ENCODE measurements around the gene CABLES2.

Gene CABLES2

GRCh38 chr20:62409086-62409853, 2.2 kb upstream of the CABLES2 start:
- no peak for TF ChIP-seq YY1 (IDR thresholded peaks at IDR 0.05; ENCODE audit: low read depth)
- TF ChIP-seq TAF1 (IDR thresholded peaks at IDR 0.05; ENCODE audit: low read depth) = no peak
- no peak for TF ChIP-seq ZBTB7A (IDR thresholded peaks at IDR 0.05; ENCODE audit: low read depth)
- TF ChIP-seq EGR1 (IDR thresholded peaks at IDR 0.05) = no peak
- TF ChIP-seq REST (IDR thresholded peaks at IDR 0.05; ENCODE audit: low read depth) = no peak
- TF ChIP-seq MAX (IDR thresholded peaks at IDR 0.05) = no peak
- no peak for TF ChIP-seq EP300 (IDR thresholded peaks at IDR 0.05; ENCODE audit: borderline replicate concordance)
- no peak for TF ChIP-seq CEBPB (IDR thresholded peaks at IDR 0.05)
- no peak for TF ChIP-seq CREB1 (IDR thresholded peaks at IDR 0.05; ENCODE audit: low read depth)
- no peak for TF ChIP-seq TEAD4 (IDR thresholded peaks at IDR 0.05)
- no peak for TF ChIP-seq TCF12 (IDR thresholded peaks at IDR 0.05; ENCODE audit: low read depth)
- TF ChIP-seq RAD21 (IDR thresholded peaks at IDR 0.05; ENCODE audit: low read depth) = no peak
- no peak for TF ChIP-seq FOXM1 (IDR thresholded peaks at IDR 0.05; ENCODE audit: borderline replicate concordance, low read depth)

- TF ChIP-seq TEAD4 (IDR thresholded peaks at IDR 0.05) = no peak
Observed at GRCh38 chr20:62408640-62409039, 1.6 kb upstream of the CABLES2 start.

GRCh38 chr20:62408055-62408454, 970 bp upstream of the CABLES2 start:
- TF ChIP-seq FOXM1 (IDR thresholded peaks at IDR 0.05; ENCODE audit: borderline replicate concordance, low read depth) = no peak
- no peak for TF ChIP-seq EP300 (IDR thresholded peaks at IDR 0.05; ENCODE audit: borderline replicate concordance)

- TF ChIP-seq USF1 (IDR thresholded peaks at IDR 0.05) = peak; percentile 44; the same call in 1 of the 2 replicates
- TF ChIP-seq TAF1 (IDR thresholded peaks at IDR 0.05; ENCODE audit: low read depth) = no peak
- TF ChIP-seq MAX (IDR thresholded peaks at IDR 0.05) = no peak
Observed at GRCh38 chr20:62406635-62407176, 379 bp downstream of the CABLES2 start.

- no peak for TF ChIP-seq MAX (IDR thresholded peaks at IDR 0.05)
- TF ChIP-seq RAD21 (IDR thresholded peaks at IDR 0.05; ENCODE audit: low read depth) = no peak
- no peak for TF ChIP-seq EGR1 (IDR thresholded peaks at IDR 0.05)
- no peak for TF ChIP-seq CREB1 (IDR thresholded peaks at IDR 0.05; ENCODE audit: low read depth)
- TF ChIP-seq TEAD4 (IDR thresholded peaks at IDR 0.05) = no peak
- no peak for TF ChIP-seq TCF12 (IDR thresholded peaks at IDR 0.05; ENCODE audit: low read depth)
- no peak for TF ChIP-seq TAF1 (IDR thresholded peaks at IDR 0.05; ENCODE audit: low read depth)
- TF ChIP-seq FOXM1 (IDR thresholded peaks at IDR 0.05; ENCODE audit: borderline replicate concordance, low read depth) = no peak
- no peak for TF ChIP-seq USF1 (IDR thresholded peaks at IDR 0.05)
- TF ChIP-seq REST (IDR thresholded peaks at IDR 0.05; ENCODE audit: low read depth) = no peak
- no peak for TF ChIP-seq YY1 (IDR thresholded peaks at IDR 0.05; ENCODE audit: low read depth)
- no peak for TF ChIP-seq NFIC (IDR thresholded peaks at IDR 0.05)
- TF ChIP-seq EP300 (IDR thresholded peaks at IDR 0.05; ENCODE audit: borderline replicate concordance) = no peak
- no peak for TF ChIP-seq CEBPB (IDR thresholded peaks at IDR 0.05)
- TF ChIP-seq ZBTB7A (IDR thresholded peaks at IDR 0.05; ENCODE audit: low read depth) = no peak
Observed at GRCh38 chr20:62405981-62406513, 1.0 kb downstream of the CABLES2 start.
